Spleen (tissue), 11 donors: ENCODE measurements around the gene POLE. TPM values are rescaled to one million over a fixed set of nuclear protein-coding genes. Genes with fewer than 3 reads are reported as not detected.

Experiments used
- DNase-seq: peaks from one replicate; pipeline ENCODE4 v3.0.0-alpha.2; 2020
- H3K27ac ChIP-seq, 8 donors: fragments of 200-600 bp; sonication (generic) in 7 of 8; 1 replicate in 4 of 8; 2 replicates in 4 of 8; pipeline versions ENCODE4 v1.5.0 to v1.8.0; 2016 to 2021; ENCODE audit warnings: inconsistent platforms in 4 of 8, mild to moderate bottlenecking in 4 of 8, moderate library complexity in 1 of 8
- H3K27me3 ChIP-seq, 7 donors: fragments of 200-600 bp; sonication (generic) in 6 of 7; replicated peaks in 1 of 7; 1 replicate in 4 of 7; 2 replicates in 3 of 7; pipeline versions ENCODE4 v1.5.0 to v1.8.0; 2016 to 2021; ENCODE audit warnings: inconsistent platforms in 3 of 7, mild to moderate bottlenecking in 1 of 7
- H3K36me3 ChIP-seq, 6 donors: fragments of 200-600 bp; sonication (generic) in 5 of 6; 1 replicate in 4 of 6; 2 replicates in 2 of 6; pipeline versions ENCODE4 v1.5.0 to v1.8.0; 2016 to 2021; ENCODE audit warnings: inconsistent platforms in 2 of 6
- H3K4me1 ChIP-seq, 6 donors: fragments of 200-600 bp; sonication (generic) in 5 of 6; 1 replicate in 3 of 6; 2 replicates in 3 of 6; pipeline versions ENCODE4 v1.5.0 to v1.8.0; 2016 to 2021; ENCODE audit warnings: inconsistent platforms in 3 of 6
- H3K4me3 ChIP-seq, 8 donors: fragments of 200-600 bp; sonication (generic) in 7 of 8; 1 replicate in 4 of 8; 2 replicates in 4 of 8; pipeline versions ENCODE4 v1.5.0 to v1.8.0; 2016 to 2021; ENCODE audit warnings: inconsistent platforms in 4 of 8, mild to moderate bottlenecking in 4 of 8, moderate library complexity in 2 of 8
- H3K9me3 ChIP-seq, 8 donors: fragments of 200-600 bp; sonication (generic) in 7 of 8; 1 replicate in 4 of 8; 2 replicates in 4 of 8; pipeline versions ENCODE4 v1.5.0 to v1.8.0; 2016 to 2021; ENCODE audit warnings: inconsistent platforms in 4 of 8
- POLR2A ChIP-seq, 3 donors: fragments of 450-650 bp; IDR thresholded peaks; one replicate each; pipeline ENCODE4 v1.5.1; 2017; ENCODE audit warnings: antibody characterized with exemption in 3 of 3, mild to moderate bottlenecking in 1 of 3
- POLR2AphosphoS5 ChIP-seq, 3 donors: sonication (generic); formaldehyde crosslinking; IDR thresholded peaks; one replicate each; pipeline ENCODE4 v1.5.1; 2017; ENCODE audit warnings: antibody characterized with exemption in 3 of 3
- WGBS, 5 donors: extraction: QIAGEN DNeasy Blood & Tissue Kit in 3 of 5; methylation state at CpG; one replicate each; pipeline versions ENCODE4 v1.1.5 to v1.1.7; 2013 to 2018; 5-methylcytosine and 5-hydroxymethylcytosine counted together
- intact Hi-C: fragments of 100-400 bp; cut with DNase I; formaldehyde crosslinking; loops from one replicate; pipeline ENCODE4 v1.15.0; 2023; ENCODE audit warnings: low total_unique reads
- polyA plus RNA-seq, 3 donors: library from polyadenylated mRNA; stranded (reverse); fragments of 200-250 nt; gene quantifications; one replicate each; pipeline ENCODE4 v1.2.1, GENCODE V29; 2013
- total RNA-seq, 7 donors: library from RNA; depleted of rRNA in 3 of 7; stranded (reverse); fragments of >200 nt in 3 of 7; fragmentation: NEBNext Ultra II Directional in 4 of 7; extraction: Animal tissue kit (Norgen Biotek cat#: 25700) in 4 of 7; gene quantifications; one replicate each; pipeline versions ENCODE4 v1.1.0 to v1.2.1, GENCODE V29; 2016 to 2021
- TF ChIP-seq, protein P1 (sequence below), 11 experiments: fragments of 200-600 bp in 7 of 11; fragments of 450-650 bp in 4 of 11; sonication (generic) in 4 of 11; IDR thresholded peaks in 8 of 11; conservative IDR thresholded peaks in 3 of 11; 1 replicate in 7 of 11; 2 replicates in 4 of 11; pipeline versions ENCODE4 v1.4.0 to v1.8.0; 2016 to 2021; ENCODE audit warnings: antibody characterized with exemption in 11 of 11, inconsistent platforms in 4 of 11, mild to moderate bottlenecking in 1 of 11
- donor health status: healthy with polysubstance abuse.
- donor health status: DM: no; HTN: no; CAD: no; lungs with moderate emphysema.
- donor health status: DM: no; HTN: no; CAD: no.
- donor health status: Bipolar disorder and iron deficiency.
- donor health status: healthy.
- donor health status: DM: no; HTN: no; CAD: no.
- donor health status: DM: yes; HTN: yes; CAD: no.

The POLE gene
- total and polyA plus RNA-seq, 10 donors = 18.1 to 122 (median 89.4) TPM

- TF ChIP-seq POLR2A (IDR thresholded peaks at IDR 0.05) = no peak
- peak in 1 of 3 donors; percentile 7 for TF ChIP-seq POLR2AphosphoS5 (IDR thresholded peaks at IDR 0.05)
- 94 to 97% (median 96%) methylated on average over 23 to 24 of the region's 24 CpGs for WGBS, 5 donors
- intact Hi-C loops = no loop called here
- peaks cover 0 to 25% (median 15%) of the 10 kb centered on the region in 6 donors for H3K4me1 ChIP-seq
- peaks cover 0 to 4% (median 0%) of the 10 kb centered on the region in 7 donors for H3K27me3 ChIP-seq
- H3K9me3 ChIP-seq = no peaks in the 10 kb centered on the region
- no peak overlapping the region for H3K4me3 ChIP-seq
- DNase-seq = no peak
- H3K36me3 ChIP-seq = peaks cover 0 to 79% (median 50%) of the 10 kb centered on the region in 6 donors
- no peak overlapping the region for H3K27ac ChIP-seq
Observed at GRCh38 chr12:132625731-132626430, 61.3 kb downstream of the POLE start.

DNA sequence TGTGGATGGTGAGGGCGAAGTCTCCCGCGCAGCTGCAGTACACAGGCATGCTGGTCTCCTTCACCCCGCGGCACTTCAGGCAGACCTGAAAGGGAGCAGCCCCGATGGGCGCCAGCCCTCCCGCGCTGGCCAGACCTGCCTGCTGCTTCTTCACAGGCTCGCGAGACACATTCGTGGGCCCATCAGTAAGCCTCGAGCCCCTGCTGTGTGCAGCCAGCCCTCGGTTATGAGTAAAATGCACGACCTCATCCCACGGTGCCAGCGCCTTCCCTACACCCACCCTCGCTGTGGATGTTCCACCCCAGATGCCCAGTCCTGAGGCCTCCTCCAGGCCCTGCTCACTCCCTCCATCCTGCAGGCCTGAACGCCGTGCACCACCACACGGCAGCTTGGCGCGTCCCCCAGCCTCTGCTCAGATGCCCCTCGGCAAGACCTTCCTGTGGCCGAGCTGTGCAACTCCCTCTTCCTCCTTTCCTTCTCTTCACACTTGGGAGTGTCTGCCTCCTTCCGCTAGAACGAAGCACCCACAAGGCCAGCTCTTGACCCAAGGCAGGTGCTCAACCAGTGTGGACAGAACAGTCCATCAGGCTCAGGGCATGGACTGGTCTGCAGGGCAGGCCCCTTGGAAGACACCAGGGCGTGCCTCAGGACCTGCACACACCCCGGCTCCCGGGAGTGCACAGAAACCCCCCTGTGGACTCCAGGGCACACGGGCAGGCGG lies 62.1 kb downstream of the POLE start:
- Histone ChIP-seq H3K9me3 (no peaks in the 10 kb centered on the region), H3K4me1 (peaks cover 0 to 25% (median 15%) of the 10 kb centered on the region in 6 donors), H3K27ac (no peak overlapping the region), H3K4me3 (no peak overlapping the region), H3K36me3 (peaks cover 0 to 71% (median 42%) of the 10 kb centered on the region in 6 donors), H3K27me3 (peaks cover 0 to 12% (median 6%) of the 10 kb centered on the region in 7 donors)
- WGBS, 5 donors = 87 to 94% (median 90%) methylated on average over 28 to 32 of the region's 32 CpGs
- intact Hi-C loops = no loop called here
- TF ChIP-seq POLR2A (IDR thresholded peaks at IDR 0.05) = no peak
- TF ChIP-seq POLR2AphosphoS5 (IDR thresholded peaks at IDR 0.05) = peak in 1 of 3 donors; percentile 7
- TF ChIP-seq, protein P1, sequence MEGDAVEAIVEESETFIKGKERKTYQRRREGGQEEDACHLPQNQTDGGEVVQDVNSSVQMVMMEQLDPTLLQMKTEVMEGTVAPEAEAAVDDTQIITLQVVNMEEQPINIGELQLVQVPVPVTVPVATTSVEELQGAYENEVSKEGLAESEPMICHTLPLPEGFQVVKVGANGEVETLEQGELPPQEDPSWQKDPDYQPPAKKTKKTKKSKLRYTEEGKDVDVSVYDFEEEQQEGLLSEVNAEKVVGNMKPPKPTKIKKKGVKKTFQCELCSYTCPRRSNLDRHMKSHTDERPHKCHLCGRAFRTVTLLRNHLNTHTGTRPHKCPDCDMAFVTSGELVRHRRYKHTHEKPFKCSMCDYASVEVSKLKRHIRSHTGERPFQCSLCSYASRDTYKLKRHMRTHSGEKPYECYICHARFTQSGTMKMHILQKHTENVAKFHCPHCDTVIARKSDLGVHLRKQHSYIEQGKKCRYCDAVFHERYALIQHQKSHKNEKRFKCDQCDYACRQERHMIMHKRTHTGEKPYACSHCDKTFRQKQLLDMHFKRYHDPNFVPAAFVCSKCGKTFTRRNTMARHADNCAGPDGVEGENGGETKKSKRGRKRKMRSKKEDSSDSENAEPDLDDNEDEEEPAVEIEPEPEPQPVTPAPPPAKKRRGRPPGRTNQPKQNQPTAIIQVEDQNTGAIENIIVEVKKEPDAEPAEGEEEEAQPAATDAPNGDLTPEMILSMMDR (IDR thresholded peaks at IDR 0.05 in 8 of 11, conservative IDR thresholded peaks at IDR 0.05 in 3 of 11) = no peak
- no peak for DNase-seq

DNA sequence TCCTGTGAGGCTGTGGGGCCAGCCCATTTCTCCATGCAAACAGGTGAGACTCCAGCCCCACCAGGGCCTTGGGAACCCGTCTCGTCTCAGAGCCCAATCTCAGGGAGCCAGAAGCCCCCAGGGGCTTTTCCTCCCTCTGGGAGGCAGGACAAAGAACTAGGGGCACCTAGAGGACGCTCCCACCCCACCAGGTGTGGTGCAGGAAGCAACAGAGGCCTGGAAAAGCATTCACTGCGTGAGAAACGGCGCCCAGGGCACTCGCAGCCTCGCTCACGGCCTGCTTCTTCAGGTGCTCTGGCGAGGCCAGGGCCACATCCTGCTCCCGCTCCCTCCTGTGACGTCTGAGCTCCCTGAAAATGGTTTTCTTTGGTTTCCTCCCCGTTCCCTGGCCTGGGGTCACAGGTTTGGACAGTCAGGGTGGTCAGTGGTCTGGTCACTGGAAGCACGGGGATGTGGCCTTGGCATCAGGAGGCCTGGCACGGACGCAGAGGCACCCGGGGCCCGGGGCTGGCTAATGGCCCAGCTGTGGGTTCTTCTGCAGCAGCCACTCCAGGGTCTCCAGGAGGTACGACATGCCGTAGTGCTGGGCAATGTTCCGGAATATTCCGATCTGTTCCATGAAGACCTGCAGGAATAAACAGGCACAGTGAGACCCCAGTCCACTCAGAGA lies 62.8 kb downstream of the POLE start:
- no peak for DNase-seq
- no peak for TF ChIP-seq POLR2A (IDR thresholded peaks at IDR 0.05)
- TF ChIP-seq, protein P1 (IDR thresholded peaks at IDR 0.05 in 8 of 11, conservative IDR thresholded peaks at IDR 0.05 in 3 of 11) = no peak
- TF ChIP-seq POLR2AphosphoS5 (IDR thresholded peaks at IDR 0.05) = no peak
- intact Hi-C loops = no loop called here
- Histone ChIP-seq H3K9me3 (no peaks in the 10 kb centered on the region), H3K27ac (peak overlapping the region in 3 of 8 donors; percentile 60 to 74 (median 72)), H3K27me3 (peaks cover 0 to 19% (median 13%) of the 10 kb centered on the region in 7 donors), H3K4me1 (peaks cover 0 to 32% (median 17%) of the 10 kb centered on the region in 6 donors), H3K4me3 (no peak overlapping the region), H3K36me3 (peaks cover 0 to 64% (median 35%) of the 10 kb centered on the region in 6 donors)
- 77 to 93% (median 89%) methylated on average over 21 to 22 of the region's 22 CpGs for WGBS, 5 donors

GRCh38 chr12:132623072-132623869 lies 63.9 kb downstream of the POLE start:
- no peak for DNase-seq
- WGBS, 5 donors = 75 to 84% (median 80%) methylated on average over 25 of the region's 25 CpGs
- Histone ChIP-seq H3K27ac (peak overlapping the region in 6 of 8 donors; percentile 54 to 74 (median 64)), H3K27me3 (peaks cover 0 to 30% (median 22%) of the 10 kb centered on the region in 7 donors), H3K36me3 (peaks cover 0 to 53% (median 28%) of the 10 kb centered on the region in 6 donors), H3K4me3 (no peak overlapping the region), H3K9me3 (no peaks in the 10 kb centered on the region), H3K4me1 (peaks cover 0 to 35% (median 19%) of the 10 kb centered on the region in 6 donors)
- intact Hi-C loops = no loop called here
- TF ChIP-seq POLR2AphosphoS5 (IDR thresholded peaks at IDR 0.05) = peak in 1 of 3 donors; percentile 21
- TF ChIP-seq POLR2A (IDR thresholded peaks at IDR 0.05) = no peak
